ENCODE results near the gene ZHX3.

GRCh38 chr20:41201760-41202159 lies 115.8 kb downstream of the ZHX3 start:
- no peak for TF ChIP-seq CTCF (IDR thresholded peaks at IDR 0.05)
- TF ChIP-seq ZFX (IDR thresholded peaks at IDR 0.05; ENCODE audit: borderline replicate concordance): no peak

All from 22Rv1 (cell line).